ENCODE results near the gene SEMA5A.

SEMA5A gene

GRCh38 chr5:9529513-9529912 lies 16.4 kb downstream of the SEMA5A start:
- TF ChIP-seq, protein P1, sequence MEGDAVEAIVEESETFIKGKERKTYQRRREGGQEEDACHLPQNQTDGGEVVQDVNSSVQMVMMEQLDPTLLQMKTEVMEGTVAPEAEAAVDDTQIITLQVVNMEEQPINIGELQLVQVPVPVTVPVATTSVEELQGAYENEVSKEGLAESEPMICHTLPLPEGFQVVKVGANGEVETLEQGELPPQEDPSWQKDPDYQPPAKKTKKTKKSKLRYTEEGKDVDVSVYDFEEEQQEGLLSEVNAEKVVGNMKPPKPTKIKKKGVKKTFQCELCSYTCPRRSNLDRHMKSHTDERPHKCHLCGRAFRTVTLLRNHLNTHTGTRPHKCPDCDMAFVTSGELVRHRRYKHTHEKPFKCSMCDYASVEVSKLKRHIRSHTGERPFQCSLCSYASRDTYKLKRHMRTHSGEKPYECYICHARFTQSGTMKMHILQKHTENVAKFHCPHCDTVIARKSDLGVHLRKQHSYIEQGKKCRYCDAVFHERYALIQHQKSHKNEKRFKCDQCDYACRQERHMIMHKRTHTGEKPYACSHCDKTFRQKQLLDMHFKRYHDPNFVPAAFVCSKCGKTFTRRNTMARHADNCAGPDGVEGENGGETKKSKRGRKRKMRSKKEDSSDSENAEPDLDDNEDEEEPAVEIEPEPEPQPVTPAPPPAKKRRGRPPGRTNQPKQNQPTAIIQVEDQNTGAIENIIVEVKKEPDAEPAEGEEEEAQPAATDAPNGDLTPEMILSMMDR (IDR thresholded peaks at IDR 0.05; ENCODE audit: low read depth, low read length): no peak
- DNase-seq (ENCODE audit: extremely low read depth, low read depth): no peak

GRCh38 chr5:9529041-9529480 lies 16.8 kb downstream of the SEMA5A start:
- DNase-seq (ENCODE audit: extremely low read depth, low read depth): no peak
- TF ChIP-seq, protein P1 (IDR thresholded peaks at IDR 0.05; ENCODE audit: low read depth, low read length): no peak

- DNase-seq (ENCODE audit: extremely low read depth, low read depth): no peak
- TF ChIP-seq, protein P1 (IDR thresholded peaks at IDR 0.05; ENCODE audit: low read depth, low read length): no peak
Measured at GRCh38 chr5:9524941-9525340, 20.9 kb downstream of the SEMA5A start.

DNA sequence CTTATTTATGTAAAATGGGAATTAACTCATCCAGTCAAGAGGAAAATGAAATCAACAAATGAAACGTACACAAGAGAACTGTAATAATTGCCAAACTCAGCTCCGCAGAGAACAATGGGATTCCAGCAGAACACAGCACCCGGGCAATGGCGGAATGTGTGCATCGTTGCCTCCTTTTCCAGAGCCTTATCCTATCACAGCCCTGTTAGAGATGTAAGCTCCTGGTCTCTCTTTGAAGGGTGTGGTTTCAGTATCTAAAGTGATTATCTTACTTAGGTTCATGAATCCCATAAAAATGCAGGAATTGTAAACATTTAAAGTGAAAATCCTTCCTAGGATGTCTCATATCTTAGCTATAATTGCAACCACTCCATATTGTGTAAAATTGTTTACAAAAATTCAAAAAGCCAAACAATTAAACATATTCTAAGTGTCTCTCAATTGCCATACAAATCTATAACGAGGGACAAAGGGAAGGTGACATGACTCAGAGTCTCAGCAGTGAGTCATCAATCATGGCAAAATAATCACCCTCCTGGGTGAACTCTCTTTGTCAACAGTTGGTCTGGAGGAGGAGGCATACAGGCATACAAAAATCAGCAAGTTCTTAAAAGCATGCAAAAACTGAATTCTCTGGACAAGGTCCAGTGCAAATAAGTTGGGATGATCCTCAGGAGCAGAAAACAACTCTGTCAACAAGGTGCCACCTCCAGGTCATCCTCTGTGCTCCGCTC lies 22.6 kb downstream of the SEMA5A start:
- DNase-seq (ENCODE audit: extremely low read depth, low read depth): no peak
- TF ChIP-seq, protein P1 (IDR thresholded peaks at IDR 0.05; ENCODE audit: low read depth, low read length): no peak

- DNase-seq (ENCODE audit: extremely low read depth, low read depth): peak; percentile 58
- TF ChIP-seq, protein P1 (IDR thresholded peaks at IDR 0.05; ENCODE audit: low read depth, low read length): no peak
Measured at GRCh38 chr5:9519537-9519936, 26.3 kb downstream of the SEMA5A start.

GRCh38 chr5:9516591-9516990 lies 29.3 kb downstream of the SEMA5A start:
- no peak for DNase-seq (ENCODE audit: extremely low read depth, low read depth)
- TF ChIP-seq, protein P1 (IDR thresholded peaks at IDR 0.05; ENCODE audit: low read depth, low read length): no peak; the same call in 1 of the 2 replicates

- no peak for DNase-seq (ENCODE audit: extremely low read depth, low read depth)
- TF ChIP-seq, protein P1 (IDR thresholded peaks at IDR 0.05; ENCODE audit: low read depth, low read length): no peak
Measured at GRCh38 chr5:9515436-9515835, 30.4 kb downstream of the SEMA5A start.

Data from AG09319 (cell line).